Upper lobe of left lung (tissue), 6 donors: ENCODE measurements around the gene TMEM229B. TPM values are rescaled to one million over a fixed set of nuclear protein-coding genes. Genes with fewer than 3 reads are reported as not detected.

ENCODE experiments used
- ATAC-seq, 2 donors: fragments of 200-7000 bp; cut with Tn5 transposase; one replicate each; pipeline ENCODE4 v1.9.1; 2022; ENCODE audit warnings: mild to moderate bottlenecking in 2 of 2, moderate library complexity in 2 of 2; ENCODE audit not compliant: low FRiP score in 2 of 2
- DNase-seq, 2 donors: peaks; one replicate each; pipeline ENCODE4 v3.0.0-alpha.2; 2019 to 2020
- H3K27ac ChIP-seq, 4 donors: fragments of 200-600 bp; sonication (generic); one replicate each; pipeline ENCODE4 v1.5.1; 2016 to 2019
- H3K27me3 ChIP-seq, 4 donors: fragments of 200-600 bp; sonication (generic); one replicate each; pipeline ENCODE4 v1.5.1; 2017 to 2019
- H3K36me3 ChIP-seq, 4 donors: fragments of 200-600 bp; sonication (generic); one replicate each; pipeline ENCODE4 v1.5.1; 2016 to 2019
- H3K4me1 ChIP-seq, 4 donors: fragments of 200-600 bp; sonication (generic); one replicate each; pipeline ENCODE4 v1.5.1; 2018 to 2019
- H3K4me3 ChIP-seq, 4 donors: fragments of 200-600 bp; sonication (generic); one replicate each; pipeline ENCODE4 v1.5.1; 2017 to 2019; ENCODE audit warnings: mild to moderate bottlenecking in 2 of 4, moderate library complexity in 1 of 4
- H3K9me3 ChIP-seq, 4 donors: fragments of 200-600 bp; sonication (generic); one replicate each; pipeline ENCODE4 v1.5.1; 2018 to 2019
- CTCF ChIP-seq, 6 experiments: fragments of 450-650 bp in 4 of 6; fragments of 200-600 bp in 2 of 6; sonication (generic) in 2 of 6; IDR thresholded peaks; one replicate each; pipeline ENCODE4 v1.5.1; 2016 to 2019; ENCODE audit warnings: antibody characterized with exemption in 6 of 6
- EP300 ChIP-seq, 4 donors: sonication (generic); formaldehyde crosslinking; IDR thresholded peaks; one replicate each; pipeline ENCODE4 v1.5.1; 2017; ENCODE audit warnings: antibody characterized with exemption in 4 of 4, control low read depth in 2 of 4
- POLR2A ChIP-seq, 4 donors: fragments of 450-650 bp; IDR thresholded peaks; one replicate each; pipeline ENCODE4 v1.5.1; 2016 to 2017; ENCODE audit warnings: antibody characterized with exemption in 4 of 4, mild to moderate bottlenecking in 2 of 4
- POLR2AphosphoS5 ChIP-seq, 2 donors: sonication (generic); formaldehyde crosslinking; IDR thresholded peaks; one replicate each; pipeline ENCODE4 v1.5.1; 2017; ENCODE audit warnings: antibody characterized with exemption in 2 of 2
- WGBS, 2 donors: methylation state at CpG; one replicate each; pipeline ENCODE4 v1.1.5; 2017 to 2018; 5-methylcytosine and 5-hydroxymethylcytosine counted together
- total RNA-seq, 6 donors: library from RNA; depleted of rRNA in 4 of 6; stranded (reverse); fragments of >200 nt in 4 of 6; gene quantifications; one replicate each; pipeline versions ENCODE4 v1.1.0 to v1.2.1, GENCODE V29; 2016 to 2021
- donor health status: DM: no; HTN: no; CAD: no; lungs with moderate emphysema.
- donor health status: DM: no; HTN: yes; CAD: no; lungs with severe emphysema.

The TMEM229B gene
- total RNA-seq, 6 donors from 2014 or later, result 2.1 to 8.5 (median 5.4) TPM

DNA sequence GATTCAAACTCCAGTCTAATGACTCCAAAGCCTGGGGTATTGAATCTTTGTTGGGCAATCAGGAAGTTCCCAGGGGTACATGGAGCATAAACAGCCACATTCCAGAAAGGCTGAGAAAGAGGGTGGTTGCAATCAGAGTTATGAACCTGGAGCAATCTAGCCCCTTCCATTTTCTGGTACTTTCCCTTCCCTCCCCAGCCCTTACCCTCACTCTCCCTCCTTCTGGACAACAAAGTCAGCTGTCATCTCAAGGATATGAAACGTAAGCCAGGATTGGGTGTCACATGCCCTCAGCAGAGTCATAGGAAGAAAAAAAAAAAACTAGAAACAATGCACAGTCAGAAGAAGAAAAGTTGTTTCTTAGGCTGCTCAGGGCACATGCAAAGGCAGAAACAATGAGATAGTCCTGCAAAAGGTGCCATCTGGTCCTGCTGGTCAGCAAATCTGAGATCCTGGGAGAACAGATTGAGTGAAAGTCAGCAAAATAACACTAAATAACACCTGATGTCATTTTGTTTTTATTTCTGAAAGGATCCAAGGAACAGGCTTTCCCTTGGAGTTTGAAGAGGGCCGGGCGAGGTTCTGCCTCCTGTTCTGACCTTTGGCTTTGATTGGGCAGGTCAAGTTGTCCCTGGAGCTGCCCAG, 27.1 kb downstream of the TMEM229B start:
- H3K27me3 ChIP-seq, result no peaks in the 10 kb centered on the region
- H3K9me3 ChIP-seq, result no peaks in the 10 kb centered on the region
- no peaks in the 10 kb centered on the region for H3K36me3 ChIP-seq
- ATAC-seq (no peak), DNase-seq (no peak)
- H3K4me1 ChIP-seq, result no peaks in the 10 kb centered on the region
- no peak overlapping the region for H3K4me3 ChIP-seq
- H3K27ac ChIP-seq, result no peak overlapping the region
- WGBS, 2 donors, result 63 to 68% methylated on average over 3 of the region's 3 CpGs
- no peak for TF ChIP-seq EP300 (IDR thresholded peaks at IDR 0.05)
- no peak for TF ChIP-seq POLR2A (IDR thresholded peaks at IDR 0.05)
- no peak for TF ChIP-seq POLR2AphosphoS5 (IDR thresholded peaks at IDR 0.05)
- TF ChIP-seq CTCF (IDR thresholded peaks at IDR 0.05), result no peak

GRCh38 chr14:67459336-67459735, 29.2 kb downstream of the TMEM229B start:
- no peaks in the 10 kb centered on the region for H3K36me3 ChIP-seq
- DNase-seq (no peak), ATAC-seq (no peak)
- H3K4me3 ChIP-seq, result no peak overlapping the region
- H3K27me3 ChIP-seq, result no peaks in the 10 kb centered on the region
- no peaks in the 10 kb centered on the region for H3K9me3 ChIP-seq
- TF ChIP-seq POLR2AphosphoS5 (IDR thresholded peaks at IDR 0.05) (no peak), CTCF (IDR thresholded peaks at IDR 0.05) (no peak), POLR2A (IDR thresholded peaks at IDR 0.05) (no peak)
- H3K4me1 ChIP-seq, result no peaks in the 10 kb centered on the region
- no peak overlapping the region for H3K27ac ChIP-seq
- 90 to 91% methylated on average over 5 of the region's 5 CpGs for WGBS, 2 donors

- TF ChIP-seq CTCF (IDR thresholded peaks at IDR 0.05), result no peak
- TF ChIP-seq POLR2A (IDR thresholded peaks at IDR 0.05), result no peak
- TF ChIP-seq EP300 (IDR thresholded peaks at IDR 0.05), result no peak
- no peak for TF ChIP-seq POLR2AphosphoS5 (IDR thresholded peaks at IDR 0.05)
- Histone ChIP-seq H3K27me3 (no peaks in the 10 kb centered on the region), H3K27ac (no peak overlapping the region), H3K4me3 (no peak overlapping the region), H3K36me3 (no peaks in the 10 kb centered on the region), H3K4me1 (no peaks in the 10 kb centered on the region), H3K9me3 (no peaks in the 10 kb centered on the region)
- ATAC-seq (peak; percentile 22 to 59), DNase-seq (peak in 1 of 2 donors; percentile 81)
- 34 to 62% methylated on average over 3 to 4 of the region's 6 CpGs for WGBS, 2 donors
Measured at GRCh38 chr14:67457782-67458181, 30.7 kb downstream of the TMEM229B start.

DNA sequence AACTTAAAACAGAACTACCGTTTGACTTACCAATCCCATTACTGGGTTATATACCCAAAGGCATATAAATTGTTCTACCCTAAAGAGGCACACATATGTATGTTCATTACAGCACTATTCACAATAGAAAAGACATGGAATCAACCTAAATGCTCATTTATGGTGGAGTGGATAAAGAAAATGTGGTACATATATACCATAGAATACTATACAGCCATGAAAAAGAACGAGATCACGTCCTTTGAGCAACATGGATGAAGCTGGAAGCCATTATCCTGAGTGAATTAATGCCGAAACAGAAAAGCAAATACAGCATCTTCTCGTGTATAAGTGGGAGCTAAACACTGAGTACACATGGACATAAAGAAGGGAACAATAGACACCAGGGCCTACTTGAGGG, 31.8 kb downstream of the TMEM229B start:
- no peaks in the 10 kb centered on the region for H3K4me1 ChIP-seq
- no peak for ATAC-seq
- H3K27me3 ChIP-seq, result no peaks in the 10 kb centered on the region
- DNase-seq, result no peak
- 77 to 91% methylated on average over 5 of the region's 5 CpGs for WGBS, 2 donors
- no peaks in the 10 kb centered on the region for H3K36me3 ChIP-seq
- TF ChIP-seq POLR2AphosphoS5 (IDR thresholded peaks at IDR 0.05) (no peak), POLR2A (IDR thresholded peaks at IDR 0.05) (no peak), CTCF (IDR thresholded peaks at IDR 0.05) (no peak)
- H3K4me3 ChIP-seq, result no peak overlapping the region
- H3K9me3 ChIP-seq, result no peaks in the 10 kb centered on the region
- no peak overlapping the region for H3K27ac ChIP-seq
